Measurements from ENCODE around the gene REXO5.
A peak's percentile ranks its signal among the peaks of the same experiment; 100 is the strongest.

The REXO5 gene

GRCh38 chr16:20883554-20884239, 77.4 kb downstream of the REXO5 start:
- H3K4me3 ChIP-seq (ENCODE audit: low read length) = no peak overlapping the region
- no peaks in the 10 kb centered on the region for H3K36me3 ChIP-seq (ENCODE audit: control insufficient read depth, insufficient read depth, low read length)

GRCh38 chr16:20884240-20884556, 77.9 kb downstream of the REXO5 start:
- no peaks in the 10 kb centered on the region for H3K9me3 ChIP-seq (ENCODE audit: control insufficient read depth, insufficient read depth, low read length)
- 0 out of 2 replicates have a peak, but pooled peaks cover 1% of the 10 kb centered on the region for H3K4me1 ChIP-seq (ENCODE audit: control insufficient read depth, insufficient read depth, low read length)
- WGBS (ENCODE audit: insufficient coverage, insufficient read length) = no CpG with 5 or more reads among the region's 1 CpG
- no peak overlapping the region for H3K4me3 ChIP-seq (ENCODE audit: low read length)
- H3K36me3 ChIP-seq (ENCODE audit: control insufficient read depth, insufficient read depth, low read length) = no peaks in the 10 kb centered on the region
- no peak overlapping the region for H3K27ac ChIP-seq (ENCODE audit: low read length)
- no peak for DNase-seq (ENCODE audit: low read depth, low spot score)
- H3K27me3 ChIP-seq (ENCODE audit: control insufficient read depth, insufficient read depth, low read length) = no peaks in the 10 kb centered on the region

More at GRCh38 chr16:20883554-20884239, 77.4 kb downstream of the REXO5 start:
- Histone ChIP-seq H3K4me1 (ENCODE audit: control insufficient read depth, insufficient read depth, low read length) (0 out of 2 replicates have a peak, but pooled peaks cover 1% of the 10 kb centered on the region), H3K9me3 (ENCODE audit: control insufficient read depth, insufficient read depth, low read length) (no peaks in the 10 kb centered on the region), H3K27ac (ENCODE audit: low read length) (no peak overlapping the region), H3K27me3 (ENCODE audit: control insufficient read depth, insufficient read depth, low read length) (no peaks in the 10 kb centered on the region)
- no CpG with 5 or more reads among the region's 5 CpGs for WGBS (ENCODE audit: insufficient coverage, insufficient read length)
- DNase-seq (ENCODE audit: low read depth, low spot score) = no peak

- no peak overlapping the region for H3K27ac ChIP-seq (ENCODE audit: low read length)
Observed at GRCh38 chr16:20886320-20886719, 80.0 kb downstream of the REXO5 start.

GRCh38 chr16:20887207-20887606, 80.9 kb downstream of the REXO5 start:
- no CpG with 5 or more reads among the region's 1 CpG for WGBS (ENCODE audit: insufficient coverage, insufficient read length)
- Histone ChIP-seq H3K27ac (ENCODE audit: low read length) (no peak overlapping the region), H3K4me1 (ENCODE audit: control insufficient read depth, insufficient read depth, low read length) (0 out of 2 replicates have a peak, but pooled peaks cover 1% of the 10 kb centered on the region), H3K36me3 (ENCODE audit: control insufficient read depth, insufficient read depth, low read length) (no peaks in the 10 kb centered on the region), H3K4me3 (ENCODE audit: low read length) (no peak overlapping the region), H3K9me3 (ENCODE audit: control insufficient read depth, insufficient read depth, low read length) (no peaks in the 10 kb centered on the region), H3K27me3 (ENCODE audit: control insufficient read depth, insufficient read depth, low read length) (no peaks in the 10 kb centered on the region)
- DNase-seq (ENCODE audit: low read depth, low spot score) = no peak

More at GRCh38 chr16:20886320-20886719, 80.0 kb downstream of the REXO5 start:
- no peaks in the 10 kb centered on the region for H3K36me3 ChIP-seq (ENCODE audit: control insufficient read depth, insufficient read depth, low read length)
- WGBS (ENCODE audit: insufficient coverage, insufficient read length) = no CpG with 5 or more reads among the region's 1 CpG
- H3K9me3 ChIP-seq (ENCODE audit: control insufficient read depth, insufficient read depth, low read length) = no peaks in the 10 kb centered on the region
- DNase-seq (ENCODE audit: low read depth, low spot score) = no peak
- no peak overlapping the region for H3K4me3 ChIP-seq (ENCODE audit: low read length)
- 0 out of 2 replicates have a peak, but pooled peaks cover 1% of the 10 kb centered on the region for H3K4me1 ChIP-seq (ENCODE audit: control insufficient read depth, insufficient read depth, low read length)
- H3K27me3 ChIP-seq (ENCODE audit: control insufficient read depth, insufficient read depth, low read length) = no peaks in the 10 kb centered on the region

GRCh38 chr16:20889625-20890275, 83.4 kb downstream of the REXO5 start:
- no peaks in the 10 kb centered on the region for H3K9me3 ChIP-seq (ENCODE audit: control insufficient read depth, insufficient read depth, low read length)
- no peaks in the 10 kb centered on the region for H3K4me1 ChIP-seq (ENCODE audit: control insufficient read depth, insufficient read depth, low read length)
- no peaks in the 10 kb centered on the region for H3K27me3 ChIP-seq (ENCODE audit: control insufficient read depth, insufficient read depth, low read length)
- DNase-seq (ENCODE audit: low read depth, low spot score) = no peak
- no peak overlapping the region for H3K27ac ChIP-seq (ENCODE audit: low read length)
- whole genome bisulfite sequencing (ENCODE audit: insufficient coverage, insufficient read length) = no CpG with 5 or more reads among the region's 4 CpGs
- H3K36me3 ChIP-seq (ENCODE audit: control insufficient read depth, insufficient read depth, low read length) = no peaks in the 10 kb centered on the region
- no peak overlapping the region for H3K4me3 ChIP-seq (ENCODE audit: low read length)

- no peak for DNase-seq (ENCODE audit: low read depth, low spot score)
- Histone ChIP-seq H3K36me3 (ENCODE audit: control insufficient read depth, insufficient read depth, low read length) (no peaks in the 10 kb centered on the region; the same call in 1 of the 2 replicates), H3K4me1 (ENCODE audit: control insufficient read depth, insufficient read depth, low read length) (no peaks in the 10 kb centered on the region), H3K27ac (ENCODE audit: low read length) (no peak overlapping the region), H3K27me3 (ENCODE audit: control insufficient read depth, insufficient read depth, low read length) (no peaks in the 10 kb centered on the region), H3K9me3 (ENCODE audit: control insufficient read depth, insufficient read depth, low read length) (no peaks in the 10 kb centered on the region), H3K4me3 (ENCODE audit: low read length) (no peak overlapping the region)
- WGBS (ENCODE audit: insufficient coverage, insufficient read length) = no CpG with 5 or more reads among the region's 2 CpGs
Observed at GRCh38 chr16:20894388-20894787, 88.1 kb downstream of the REXO5 start.

- no peak overlapping the region for H3K4me3 ChIP-seq (ENCODE audit: low read length)
- no CpG with 5 or more reads among the region's 4 CpGs for WGBS (ENCODE audit: insufficient coverage, insufficient read length)
- no peaks in the 10 kb centered on the region; the same call in 1 of the 2 replicates for H3K36me3 ChIP-seq (ENCODE audit: control insufficient read depth, insufficient read depth, low read length)
- H3K27ac ChIP-seq (ENCODE audit: low read length) = no peak overlapping the region
- H3K27me3 ChIP-seq (ENCODE audit: control insufficient read depth, insufficient read depth, low read length) = no peaks in the 10 kb centered on the region
- H3K9me3 ChIP-seq (ENCODE audit: control insufficient read depth, insufficient read depth, low read length) = no peaks in the 10 kb centered on the region
- H3K4me1 ChIP-seq (ENCODE audit: control insufficient read depth, insufficient read depth, low read length) = 0 out of 2 replicates have a peak, but pooled peaks cover under 1% of the 10 kb centered on the region
- DNase-seq (ENCODE audit: low read depth, low spot score) = no peak
Observed at GRCh38 chr16:20897253-20897897, 91.0 kb downstream of the REXO5 start.

- Histone ChIP-seq H3K9me3 (ENCODE audit: control insufficient read depth, insufficient read depth, low read length) (no peaks in the 10 kb centered on the region), H3K4me1 (ENCODE audit: control insufficient read depth, insufficient read depth, low read length) (0 out of 2 replicates have a peak, but pooled peaks cover 1% of the 10 kb centered on the region), H3K27me3 (ENCODE audit: control insufficient read depth, insufficient read depth, low read length) (no peaks in the 10 kb centered on the region), H3K4me3 (ENCODE audit: low read length) (no peak overlapping the region), H3K27ac (ENCODE audit: low read length) (no peak overlapping the region), H3K36me3 (ENCODE audit: control insufficient read depth, insufficient read depth, low read length) (no peaks in the 10 kb centered on the region; the same call in 1 of the 2 replicates)
- DNase-seq (ENCODE audit: low read depth, low spot score) = no peak
- WGBS (ENCODE audit: insufficient coverage, insufficient read length) = no CpG with 5 or more reads among the region's 3 CpGs
Observed at GRCh38 chr16:20897922-20898321, 91.6 kb downstream of the REXO5 start.

GRCh38 chr16:20899071-20899470, 92.7 kb downstream of the REXO5 start:
- Histone ChIP-seq H3K9me3 (ENCODE audit: control insufficient read depth, insufficient read depth, low read length) (no peaks in the 10 kb centered on the region), H3K4me3 (ENCODE audit: low read length) (peak overlapping the region; percentile 89; the same call in 1 of the 2 replicates), H3K27me3 (ENCODE audit: control insufficient read depth, insufficient read depth, low read length) (no peaks in the 10 kb centered on the region), H3K27ac (ENCODE audit: low read length) (no peak overlapping the region), H3K4me1 (ENCODE audit: control insufficient read depth, insufficient read depth, low read length) (0 out of 2 replicates have a peak, but pooled peaks cover 1% of the 10 kb centered on the region), H3K36me3 (ENCODE audit: control insufficient read depth, insufficient read depth, low read length) (no peaks in the 10 kb centered on the region; the same call in 1 of the 2 replicates)
- no peak for DNase-seq (ENCODE audit: low read depth, low spot score)
- WGBS (ENCODE audit: insufficient coverage, insufficient read length) = no CpG with 5 or more reads among the region's 5 CpGs

Measured in iPS DF 6.9 (cell line).